Measurements from ENCODE around the gene PAXX.

Gene PAXX

DNA sequence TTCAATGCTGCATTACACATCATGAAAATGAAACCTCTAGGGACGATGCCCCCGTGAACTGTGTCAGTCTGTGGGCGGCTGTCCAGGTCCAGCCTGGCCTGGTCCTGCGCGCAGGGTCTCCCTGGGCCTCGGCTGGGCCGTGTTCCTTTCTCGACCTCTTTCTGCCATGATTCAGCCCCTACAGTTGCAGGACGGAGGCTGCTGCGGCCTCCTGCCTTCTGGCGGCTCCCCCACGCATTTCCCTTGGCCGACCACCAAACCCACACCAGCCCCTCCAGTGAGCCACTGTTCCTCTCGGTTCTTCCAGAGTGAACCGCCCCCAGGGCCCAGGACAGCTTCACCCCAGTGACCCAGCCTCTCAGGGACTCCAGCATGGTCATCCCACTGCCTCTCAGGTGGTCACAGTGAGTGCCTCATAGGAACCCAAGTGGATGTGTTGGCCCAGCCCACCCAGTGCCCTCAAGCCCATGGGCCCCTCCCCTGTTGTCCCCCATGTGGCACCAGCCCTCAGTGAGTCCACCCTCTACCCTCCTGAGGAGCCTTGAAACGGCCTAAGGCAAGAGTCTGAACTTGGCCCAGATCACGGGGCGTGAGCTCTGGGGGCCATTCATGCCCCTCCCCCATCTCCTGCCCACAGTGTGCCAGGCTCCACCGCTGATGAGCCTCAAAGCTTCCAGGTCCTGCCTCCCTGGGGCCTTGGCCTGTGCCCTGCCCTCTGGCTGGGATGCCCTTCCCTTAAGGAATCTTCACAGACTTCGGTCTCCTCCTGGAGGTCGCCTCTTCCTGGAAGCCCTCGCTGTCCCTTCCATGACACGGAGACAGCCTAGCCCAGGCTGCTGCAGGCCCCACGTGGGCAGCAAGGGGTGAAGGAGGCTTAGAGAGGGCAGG is 14.1 kb downstream of the PAXX start:
- no peak overlapping the region for H2AFZ ChIP-seq (ENCODE audit: low read depth)
- no peaks in the 10 kb centered on the region for H3K79me2 ChIP-seq (ENCODE audit: insufficient read depth, low read depth)
- no peaks in the 10 kb centered on the region for H3K36me3 ChIP-seq (ENCODE audit: insufficient read depth)
- H3K9ac ChIP-seq = no peak overlapping the region
- no peaks in the 10 kb centered on the region for H4K20me1 ChIP-seq (ENCODE audit: insufficient read depth)
- H3K4me3 ChIP-seq (IDR thresholded peaks at IDR 0.05; ENCODE audit: insufficient read depth, low read depth, low read length) = no peak overlapping the region
- H3K27ac ChIP-seq = no peak overlapping the region
- TF ChIP-seq, protein P1, sequence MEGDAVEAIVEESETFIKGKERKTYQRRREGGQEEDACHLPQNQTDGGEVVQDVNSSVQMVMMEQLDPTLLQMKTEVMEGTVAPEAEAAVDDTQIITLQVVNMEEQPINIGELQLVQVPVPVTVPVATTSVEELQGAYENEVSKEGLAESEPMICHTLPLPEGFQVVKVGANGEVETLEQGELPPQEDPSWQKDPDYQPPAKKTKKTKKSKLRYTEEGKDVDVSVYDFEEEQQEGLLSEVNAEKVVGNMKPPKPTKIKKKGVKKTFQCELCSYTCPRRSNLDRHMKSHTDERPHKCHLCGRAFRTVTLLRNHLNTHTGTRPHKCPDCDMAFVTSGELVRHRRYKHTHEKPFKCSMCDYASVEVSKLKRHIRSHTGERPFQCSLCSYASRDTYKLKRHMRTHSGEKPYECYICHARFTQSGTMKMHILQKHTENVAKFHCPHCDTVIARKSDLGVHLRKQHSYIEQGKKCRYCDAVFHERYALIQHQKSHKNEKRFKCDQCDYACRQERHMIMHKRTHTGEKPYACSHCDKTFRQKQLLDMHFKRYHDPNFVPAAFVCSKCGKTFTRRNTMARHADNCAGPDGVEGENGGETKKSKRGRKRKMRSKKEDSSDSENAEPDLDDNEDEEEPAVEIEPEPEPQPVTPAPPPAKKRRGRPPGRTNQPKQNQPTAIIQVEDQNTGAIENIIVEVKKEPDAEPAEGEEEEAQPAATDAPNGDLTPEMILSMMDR (conservative IDR thresholded peaks at IDR 0.05; ENCODE audit: low read depth, low read length) = no peak
- H3K4me1 ChIP-seq (ENCODE audit: low read depth, poor library complexity, severe bottlenecking) = peaks cover under 1% of the 10 kb centered on the region
- no peak overlapping the region for H3K4me2 ChIP-seq
- peaks cover 58% of the 10 kb centered on the region for H3K27me3 ChIP-seq (ENCODE audit: insufficient read depth, low read depth)

DNA sequence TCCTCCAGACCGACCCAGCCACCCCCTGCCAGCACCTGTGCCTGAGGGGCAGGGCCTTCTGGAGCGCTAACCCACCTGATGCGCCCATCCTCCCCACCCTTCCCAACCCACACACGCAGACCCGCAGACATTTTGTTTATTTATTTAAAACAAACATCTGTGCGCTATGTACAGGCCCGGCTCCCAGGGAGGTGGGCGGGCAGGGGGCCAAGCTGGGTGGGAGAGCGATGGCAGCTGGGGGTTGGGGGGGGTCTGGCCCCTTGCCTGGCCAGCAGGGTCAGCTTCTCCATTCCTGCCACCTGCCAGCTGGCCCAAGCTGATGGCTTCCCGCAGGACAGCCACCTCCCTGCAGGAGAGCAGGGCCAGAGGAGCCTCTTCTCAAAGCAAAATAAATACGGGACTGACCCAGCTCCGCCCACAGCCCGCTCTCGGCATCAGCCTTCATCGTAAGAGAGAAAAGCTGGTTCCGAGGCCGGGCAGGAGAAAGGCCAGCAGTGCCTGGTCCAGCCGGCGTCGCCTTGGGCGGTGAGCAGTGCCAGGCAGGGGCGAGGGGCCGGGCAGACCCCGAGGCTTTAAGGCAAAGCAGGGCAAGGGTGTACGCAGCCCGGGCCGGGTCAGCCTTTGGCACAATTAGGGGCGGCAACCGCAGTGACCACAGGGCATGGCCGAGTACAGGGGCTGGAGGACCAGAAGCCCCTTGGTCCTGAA is 15.0 kb downstream of the PAXX start:
- Histone ChIP-seq H3K27me3 (ENCODE audit: insufficient read depth, low read depth) (peaks cover 50% of the 10 kb centered on the region), H3K79me2 (ENCODE audit: insufficient read depth, low read depth) (no peaks in the 10 kb centered on the region), H4K20me1 (ENCODE audit: insufficient read depth) (no peaks in the 10 kb centered on the region), H3K27ac (no peak overlapping the region), H3K4me3 (IDR thresholded peaks at IDR 0.05; ENCODE audit: insufficient read depth, low read depth, low read length) (no peak overlapping the region), H3K9ac (no peak overlapping the region), H2AFZ (ENCODE audit: low read depth) (no peak overlapping the region), H3K36me3 (ENCODE audit: insufficient read depth) (no peaks in the 10 kb centered on the region), H3K4me2 (no peak overlapping the region), H3K4me1 (ENCODE audit: low read depth, poor library complexity, severe bottlenecking) (no peaks in the 10 kb centered on the region)
- TF ChIP-seq, protein P1 (conservative IDR thresholded peaks at IDR 0.05; ENCODE audit: low read depth, low read length) = no peak

DNA sequence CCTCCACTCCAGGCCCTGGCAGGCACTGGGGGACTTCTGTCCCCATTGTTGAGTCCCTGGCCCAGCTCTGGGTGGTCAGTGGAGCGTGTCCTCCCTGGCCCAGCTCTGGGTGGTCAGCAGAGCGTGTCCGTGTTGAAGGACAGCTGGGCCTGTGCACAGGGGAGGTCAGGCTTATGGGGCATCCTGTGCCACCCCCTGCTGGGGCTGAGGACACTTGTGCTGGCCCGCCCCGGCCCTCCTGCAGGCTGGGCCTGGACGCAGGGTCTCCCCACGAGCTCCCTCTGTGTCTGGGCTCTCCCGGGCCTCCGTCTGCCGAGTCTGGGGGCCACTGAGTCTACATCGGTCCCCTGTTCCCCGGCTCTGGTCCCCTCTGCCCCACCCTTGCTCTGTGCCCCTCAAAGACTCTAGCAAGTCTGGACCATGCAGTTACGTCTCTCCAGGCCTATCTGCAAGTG is 15.6 kb downstream of the PAXX start:
- Histone ChIP-seq H3K27ac (no peak overlapping the region), H3K9ac (no peak overlapping the region), H3K4me2 (no peak overlapping the region), H3K4me1 (ENCODE audit: low read depth, poor library complexity, severe bottlenecking) (no peaks in the 10 kb centered on the region), H4K20me1 (ENCODE audit: insufficient read depth) (no peaks in the 10 kb centered on the region), H3K27me3 (ENCODE audit: insufficient read depth, low read depth) (peaks cover 45% of the 10 kb centered on the region), H3K79me2 (ENCODE audit: insufficient read depth, low read depth) (no peaks in the 10 kb centered on the region), H2AFZ (ENCODE audit: low read depth) (no peak overlapping the region), H3K36me3 (ENCODE audit: insufficient read depth) (no peaks in the 10 kb centered on the region), H3K4me3 (IDR thresholded peaks at IDR 0.05; ENCODE audit: insufficient read depth, low read depth, low read length) (no peak overlapping the region)
- TF ChIP-seq, protein P1 (conservative IDR thresholded peaks at IDR 0.05; ENCODE audit: low read depth, low read length) = no peak

DNA sequence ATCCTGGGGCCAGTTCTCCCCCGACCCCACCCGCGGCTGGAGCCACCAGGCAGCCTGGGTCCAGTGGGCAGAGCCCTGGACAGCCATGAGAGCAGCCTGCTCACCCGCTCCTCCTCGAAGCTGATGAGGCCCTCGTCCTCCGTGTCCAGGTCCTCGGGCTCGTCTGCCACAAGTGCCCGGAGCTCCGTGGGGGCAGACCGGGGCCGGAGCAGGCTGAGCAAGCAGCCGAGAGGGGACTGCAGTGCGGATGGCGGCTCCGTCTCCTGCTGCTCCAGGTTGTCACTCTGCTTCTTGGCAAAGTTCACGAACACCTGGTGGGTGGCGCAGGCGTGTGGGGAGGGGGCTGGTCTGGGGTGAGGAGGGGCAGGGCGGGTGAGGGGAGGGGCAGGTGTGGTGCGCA is 16.1 kb downstream of the PAXX start:
- peaks cover 41% of the 10 kb centered on the region; the same call in 1 of the 2 replicates for H3K27me3 ChIP-seq (ENCODE audit: insufficient read depth, low read depth)
- no peak overlapping the region for H3K9ac ChIP-seq
- H3K79me2 ChIP-seq (ENCODE audit: insufficient read depth, low read depth) = no peaks in the 10 kb centered on the region
- TF ChIP-seq, protein P1 (conservative IDR thresholded peaks at IDR 0.05; ENCODE audit: low read depth, low read length) = no peak
- H3K36me3 ChIP-seq (ENCODE audit: insufficient read depth) = no peaks in the 10 kb centered on the region
- no peak overlapping the region for H3K4me3 ChIP-seq (IDR thresholded peaks at IDR 0.05; ENCODE audit: insufficient read depth, low read depth, low read length)
- H3K27ac ChIP-seq = no peak overlapping the region
- no peaks in the 10 kb centered on the region for H4K20me1 ChIP-seq (ENCODE audit: insufficient read depth)
- no peaks in the 10 kb centered on the region for H3K4me1 ChIP-seq (ENCODE audit: low read depth, poor library complexity, severe bottlenecking)
- no peak overlapping the region for H2AFZ ChIP-seq (ENCODE audit: low read depth)
- no peak overlapping the region for H3K4me2 ChIP-seq
